ENCODE results near the gene UBXN1.

DNA sequence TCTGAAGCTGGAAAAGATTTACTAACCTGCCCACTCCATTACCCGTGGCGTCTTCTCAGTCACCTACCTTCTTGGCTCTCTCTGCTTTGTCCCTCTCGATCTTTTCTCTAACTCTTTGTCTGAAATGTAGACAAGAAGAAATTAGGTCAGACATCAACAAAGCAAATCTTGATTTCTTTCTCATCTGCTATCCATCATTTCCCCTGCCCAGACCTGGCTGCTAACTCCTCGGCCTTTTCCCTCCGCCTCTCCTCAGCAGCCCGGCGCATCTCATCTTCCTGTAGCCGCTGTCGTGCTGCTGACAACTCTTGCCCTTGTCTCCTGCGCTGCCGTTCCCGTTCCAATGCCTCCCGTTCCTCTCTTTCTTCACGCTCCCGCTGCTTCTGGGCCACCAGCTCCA is 1.2 kb downstream of the UBXN1 start:
- TF ChIP-seq, protein P1, sequence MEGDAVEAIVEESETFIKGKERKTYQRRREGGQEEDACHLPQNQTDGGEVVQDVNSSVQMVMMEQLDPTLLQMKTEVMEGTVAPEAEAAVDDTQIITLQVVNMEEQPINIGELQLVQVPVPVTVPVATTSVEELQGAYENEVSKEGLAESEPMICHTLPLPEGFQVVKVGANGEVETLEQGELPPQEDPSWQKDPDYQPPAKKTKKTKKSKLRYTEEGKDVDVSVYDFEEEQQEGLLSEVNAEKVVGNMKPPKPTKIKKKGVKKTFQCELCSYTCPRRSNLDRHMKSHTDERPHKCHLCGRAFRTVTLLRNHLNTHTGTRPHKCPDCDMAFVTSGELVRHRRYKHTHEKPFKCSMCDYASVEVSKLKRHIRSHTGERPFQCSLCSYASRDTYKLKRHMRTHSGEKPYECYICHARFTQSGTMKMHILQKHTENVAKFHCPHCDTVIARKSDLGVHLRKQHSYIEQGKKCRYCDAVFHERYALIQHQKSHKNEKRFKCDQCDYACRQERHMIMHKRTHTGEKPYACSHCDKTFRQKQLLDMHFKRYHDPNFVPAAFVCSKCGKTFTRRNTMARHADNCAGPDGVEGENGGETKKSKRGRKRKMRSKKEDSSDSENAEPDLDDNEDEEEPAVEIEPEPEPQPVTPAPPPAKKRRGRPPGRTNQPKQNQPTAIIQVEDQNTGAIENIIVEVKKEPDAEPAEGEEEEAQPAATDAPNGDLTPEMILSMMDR (IDR thresholded peaks at IDR 0.05), result no peak
- TF ChIP-seq POLR2AphosphoS5 (IDR thresholded peaks at IDR 0.05), result no peak
